Kidney (tissue), 14 donors: Measurements from ENCODE around the gene ZNF891. TPM values are rescaled to one million over a fixed set of nuclear protein-coding genes. Genes with fewer than 3 reads are reported as not detected.

ENCODE experiments used
- DNase-seq, 5 donors: peaks; one replicate each; pipeline ENCODE4 v3.0.0-alpha.2; 2013 to 2020
- FAIRE-seq: peaks from 2 replicates; lab custom pipeline; 2012; peaks lifted over from hg19 to GRCh38; lab: Jason Lieb, UNC
- H3K27ac ChIP-seq, 2 donors: one replicate each; pipeline ENCODE4 v1.7.0; 2013; ENCODE audit warnings: low read depth in 2 of 2, low read length in 2 of 2, inconsistent platforms in 1 of 2
- H3K27me3 ChIP-seq: one replicate; pipeline ENCODE4 v1.7.1; 2013; ENCODE audit warnings: low read length, inconsistent platforms; ENCODE audit not compliant: control insufficient read depth, insufficient read depth
- H3K36me3 ChIP-seq, 3 donors: one replicate each; pipeline versions ENCODE4 v1.7.0 to v1.7.1; 2013; ENCODE audit warnings: low read length in 3 of 3, control low read depth in 1 of 3, inconsistent platforms in 1 of 3; ENCODE audit not compliant: insufficient read depth in 3 of 3, control insufficient read depth in 2 of 3
- H3K4me1 ChIP-seq, 3 donors: one replicate each; pipeline versions ENCODE4 v1.7.0 to v1.7.1; 2013; ENCODE audit warnings: low read length in 3 of 3, inconsistent platforms in 1 of 3, low read depth in 1 of 3; ENCODE audit not compliant: control insufficient read depth in 2 of 3, insufficient read depth in 2 of 3
- H3K4me3 ChIP-seq, 3 donors: one replicate each; pipeline versions ENCODE4 v1.7.0 to v1.8.1; 2013; ENCODE audit warnings: low read length in 3 of 3, control low read depth in 1 of 3, inconsistent platforms in 1 of 3
- H3K9ac ChIP-seq, 3 donors: one replicate each; pipeline versions ENCODE4 v1.7.0 to v1.7.1; 2013; ENCODE audit warnings: low read length in 3 of 3, control low read depth in 1 of 3, inconsistent platforms in 1 of 3
- H3K9me3 ChIP-seq, 3 donors: one replicate each; pipeline versions ENCODE4 v1.7.0 to v1.7.1; 2013; ENCODE audit warnings: low read length in 3 of 3, control low read depth in 1 of 3, inconsistent platforms in 1 of 3; ENCODE audit not compliant: control insufficient read depth in 2 of 3, insufficient read depth in 1 of 3
- CTCF ChIP-seq: IDR thresholded peaks from 3 replicates; pipeline ENCODE4 v1.5.1; 2012; ENCODE audit warnings: mild to moderate bottlenecking, moderate library complexity, borderline replicate concordance; ENCODE audit not compliant: insufficient read depth; ENCODE audit errors: extremely low read depth
- intact Hi-C: fragments of 100-400 bp; cut with DNase I; formaldehyde crosslinking; loops from one replicate; pipeline ENCODE4 v1.11.1; 2022
- polyA plus RNA-seq: library from polyadenylated mRNA; stranded (reverse); fragments of 350-450 nt; fragmentation: Illumina TruSeq; extraction: RNeasy Lipid Tissue Mini Kit (QIAGEN cat#74804); gene quantifications from one replicate; pipeline ENCODE4 v1.2.3, GENCODE V29; 2014; ENCODE audit warnings: low read depth, low replicate concordance; ENCODE audit not compliant: insufficient read depth
- total RNA-seq: library from RNA; stranded (reverse); fragmentation: NEBNext Ultra II Directional; extraction: Animal tissue kit (Norgen Biotek cat#: 25700); gene quantifications from one replicate; pipeline ENCODE4 v1.2.1, GENCODE V29; 2021
- donor health status: control.
- donor health status: control.
- donor health status: control.
- donor health status: control.
- donor health status: control.
- donor health status: DM: yes; HTN: yes; CAD: no.
- donor health status: Normal renal cell carcinoma (clear cell type).

The ZNF891 gene
- total and polyA plus RNA-seq, 2 donors from 2014 or later = 0.39 to 3.1 TPM

- FAIRE-seq = no peak
Measured at GRCh38 chr12:133120385-133121191, 9.5 kb downstream of the ZNF891 start.

GRCh38 chr12:133108150-133108549 lies 21.9 kb downstream of the ZNF891 start:
- Histone ChIP-seq H3K9me3 (peaks cover 22 to 85% (median 59%) of the 10 kb centered on the region in 3 donors), H3K4me1 (no peaks in the 10 kb centered on the region), H3K27ac (no peak overlapping the region), H3K36me3 (peaks cover 21 to 44% (median 25%) of the 10 kb centered on the region in 3 donors), H3K9ac (no peak overlapping the region), H3K27me3 (no peaks in the 10 kb centered on the region), H3K4me3 (peak overlapping the region in 2 of 3 donors; percentile 4 to 8)
- no peak for TF ChIP-seq CTCF
- DNase-seq (no peak), FAIRE-seq (no peak)
- intact Hi-C loops = loop anchor here (5.0 kb wide), 1 partner anchor 56 kb away; no protein-coding TSS in a partner anchor

More at GRCh38 chr12:133120385-133121191, 9.5 kb downstream of the ZNF891 start:
- peaks cover 16 to 97% (median 74%) of the 10 kb centered on the region in 3 donors for H3K9me3 ChIP-seq
- H3K4me1 ChIP-seq = no peaks in the 10 kb centered on the region
- H3K36me3 ChIP-seq = peaks cover 11 to 25% (median 13%) of the 10 kb centered on the region in 3 donors
- no peak overlapping the region for H3K9ac ChIP-seq
- no peak overlapping the region for H3K4me3 ChIP-seq
- no peak for TF ChIP-seq CTCF
- no peak for DNase-seq
- intact Hi-C loops = no loop called here
- H3K27me3 ChIP-seq = no peaks in the 10 kb centered on the region
- H3K27ac ChIP-seq = no peak overlapping the region

- peaks cover 21 to 48% (median 25%) of the 10 kb centered on the region in 3 donors for H3K36me3 ChIP-seq
- TF ChIP-seq CTCF = no peak
- H3K4me3 ChIP-seq = peak overlapping the region in 1 of 3 donors; percentile 11
- H3K27me3 ChIP-seq = no peaks in the 10 kb centered on the region
- peaks cover 22 to 90% (median 62%) of the 10 kb centered on the region in 3 donors for H3K9me3 ChIP-seq
- intact Hi-C loops = loop anchor here (5.0 kb wide), 1 partner anchor 55 kb away; no protein-coding TSS in a partner anchor
- DNase-seq (no peak), FAIRE-seq (no peak)
- H3K9ac ChIP-seq = no peak overlapping the region
- H3K27ac ChIP-seq = no peak overlapping the region
- H3K4me1 ChIP-seq = no peaks in the 10 kb centered on the region
Measured at GRCh38 chr12:133107121-133107520, 23.0 kb downstream of the ZNF891 start.
